Adrenal gland (tissue), 5 donors: ENCODE results near the gene ARHGAP5.

ENCODE experiments used
- POLR2A ChIP-seq, 2 donors: fragments of 450-650 bp; IDR thresholded peaks; one replicate each; pipeline ENCODE4 v1.6.1; 2017; ENCODE audit warnings: antibody characterized with exemption in 2 of 2, mild to moderate bottlenecking in 2 of 2, moderate library complexity in 1 of 2
- TF ChIP-seq, protein P1 (sequence below), 6 experiments: fragments of 450-650 bp in 4 of 6; fragments of 200-600 bp in 2 of 6; sonication (generic) in 1 of 6; IDR thresholded peaks; 1 replicate in 5 of 6; 2 replicates in 1 of 6; pipeline versions ENCODE4 v1.5.1 to v1.8.0; 2016 to 2021; ENCODE audit warnings: antibody characterized with exemption in 6 of 6, mild to moderate bottlenecking in 2 of 6, moderate library complexity in 1 of 6
- donor health status: DM: no; HTN: no; CAD: no.

DNA sequence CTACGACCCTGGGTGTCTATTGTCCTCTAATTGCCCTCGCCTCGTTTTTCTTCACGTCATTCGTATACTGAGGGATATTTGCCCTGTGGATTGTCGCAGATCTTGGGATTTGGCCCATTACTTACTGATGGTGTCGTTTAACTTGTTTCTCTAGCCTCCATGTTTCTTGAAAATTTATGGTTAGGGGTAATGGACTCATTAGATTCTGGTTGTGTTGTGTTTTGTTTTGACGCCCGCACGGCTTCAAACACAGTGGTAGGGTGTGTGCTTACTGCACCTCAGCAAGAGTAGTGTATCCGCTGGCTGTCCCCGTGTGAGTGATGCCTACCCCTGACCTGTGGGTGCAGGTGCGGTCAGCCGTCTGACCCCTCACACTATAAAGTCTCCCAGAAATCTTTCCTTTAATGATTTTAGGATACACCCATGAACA, 126.8 kb downstream of the ARHGAP5 start:
- TF ChIP-seq, protein P1, sequence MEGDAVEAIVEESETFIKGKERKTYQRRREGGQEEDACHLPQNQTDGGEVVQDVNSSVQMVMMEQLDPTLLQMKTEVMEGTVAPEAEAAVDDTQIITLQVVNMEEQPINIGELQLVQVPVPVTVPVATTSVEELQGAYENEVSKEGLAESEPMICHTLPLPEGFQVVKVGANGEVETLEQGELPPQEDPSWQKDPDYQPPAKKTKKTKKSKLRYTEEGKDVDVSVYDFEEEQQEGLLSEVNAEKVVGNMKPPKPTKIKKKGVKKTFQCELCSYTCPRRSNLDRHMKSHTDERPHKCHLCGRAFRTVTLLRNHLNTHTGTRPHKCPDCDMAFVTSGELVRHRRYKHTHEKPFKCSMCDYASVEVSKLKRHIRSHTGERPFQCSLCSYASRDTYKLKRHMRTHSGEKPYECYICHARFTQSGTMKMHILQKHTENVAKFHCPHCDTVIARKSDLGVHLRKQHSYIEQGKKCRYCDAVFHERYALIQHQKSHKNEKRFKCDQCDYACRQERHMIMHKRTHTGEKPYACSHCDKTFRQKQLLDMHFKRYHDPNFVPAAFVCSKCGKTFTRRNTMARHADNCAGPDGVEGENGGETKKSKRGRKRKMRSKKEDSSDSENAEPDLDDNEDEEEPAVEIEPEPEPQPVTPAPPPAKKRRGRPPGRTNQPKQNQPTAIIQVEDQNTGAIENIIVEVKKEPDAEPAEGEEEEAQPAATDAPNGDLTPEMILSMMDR (IDR thresholded peaks at IDR 0.05): no peak
- TF ChIP-seq POLR2A (IDR thresholded peaks at IDR 0.05): no peak
